ENCODE data around the gene ANKHD1. TPM values are rescaled to one million over a fixed set of nuclear protein-coding genes. Genes with fewer than 3 reads are reported as not detected.

The ANKHD1 gene
- total and polyA plus RNA-seq, 9 of the 15 experiments (the other 6 are each of a cell fraction or from before 2014, with no cell fraction given), result 38.9 to 138 (median 78.7) TPM

GRCh38 chr5:140401362-140402257 is at the start of gene ANKHD1 (continued):
- TF ChIP-seq JUND (IDR thresholded peaks at IDR 0.05; ENCODE audit: borderline replicate concordance, low read depth, low read length), result no peak; the same call in 1 of the 2 replicates
- TF ChIP-seq JUND (tag; IDR thresholded peaks at IDR 0.05; ENCODE audit: borderline replicate concordance, low read depth, low read length), result no peak
- TF ChIP-seq PTTG1 (tag; IDR thresholded peaks at IDR 0.05; ENCODE audit: low read depth), result no peak
- no peak for TF ChIP-seq ZFP1 (CRISPR knock-in tag; IDR thresholded peaks at IDR 0.05)
- TF ChIP-seq CBX3 (IDR thresholded peaks at IDR 0.05; ENCODE audit: borderline replicate concordance in 1 of 2, low read length in 2 of 2), result peak in 1 of 2 experiments; percentile 12; a peak in 1 of 3 replicates
- TF ChIP-seq ZNF318 (IDR thresholded peaks at IDR 0.05; ENCODE audit: borderline replicate concordance in 1 of 2, low read depth in 1 of 2), result no peak
- 0 out of 2 replicates have a peak, but pooled peaks have one; percentile 16 for TF ChIP-seq DMBX1 (CRISPR knock-in tag; IDR thresholded peaks at IDR 0.05; ENCODE audit: borderline replicate concordance)
- TF ChIP-seq POLR2B (IDR thresholded peaks at IDR 0.05; ENCODE audit: low read depth, partially characterized antibody), result peak; percentile 85
- no peak for TF ChIP-seq ZNF124 (CRISPR knock-in tag; IDR thresholded peaks at IDR 0.05)
- no peak for TF ChIP-seq SMARCE1 (IDR thresholded peaks at IDR 0.05)
- TF ChIP-seq NFE2 (IDR thresholded peaks at IDR 0.05; ENCODE audit: low read depth), result no peak
- TF ChIP-seq ZNF583 (CRISPR knock-in tag; IDR thresholded peaks at IDR 0.05), result peak; percentile 52; the same call in 1 of the 2 replicates
- no peak for TF ChIP-seq ZNF717 (CRISPR knock-in tag; IDR thresholded peaks at IDR 0.05)
- 0 out of 2 replicates have a peak, but pooled peaks have one; percentile 29 for TF ChIP-seq ZNF445 (CRISPR knock-in tag; IDR thresholded peaks at IDR 0.05; ENCODE audit: low read depth)
- no peak for TF ChIP-seq ZNF134 (CRISPR knock-in tag; conservative IDR thresholded peaks at IDR 0.05)
- TF ChIP-seq NKRF (IDR thresholded peaks at IDR 0.05; ENCODE audit: borderline replicate concordance), result peak; percentile 76
